ENCODE measurements around the gene ST6GALNAC3.

ST6GALNAC3 gene

GRCh38 chr1:76587212-76587611, 512.7 kb downstream of the ST6GALNAC3 start:
- Histone ChIP-seq H2AFZ (ENCODE audit: low read depth, low read length) (no peak overlapping the region), H3K27ac (ENCODE audit: low read length) (no peak overlapping the region), H3K9ac (ENCODE audit: low read length) (no peak overlapping the region), H3K4me3 (ENCODE audit: low read length) (no peak overlapping the region), H3K27me3 (ENCODE audit: low read depth, low read length) (no peaks in the 10 kb centered on the region), H3K4me1 (ENCODE audit: low read length) (peaks cover 6% of the 10 kb centered on the region; the same call in 1 of the 2 replicates), H4K20me1 (ENCODE audit: insufficient read depth, low read length) (no peaks in the 10 kb centered on the region), H3K79me2 (ENCODE audit: low read length) (no peaks in the 10 kb centered on the region), H3K36me3 (replicated peaks; ENCODE audit: low read depth, low read length) (no peaks in the 10 kb centered on the region), H3K9me3 (ENCODE audit: insufficient read depth, low read length) (no peaks in the 10 kb centered on the region), H3K4me2 (ENCODE audit: low read length) (no peak overlapping the region)
- no peak for TF ChIP-seq CTCF (IDR thresholded peaks at IDR 0.05; ENCODE audit: low read depth, low read length)
- TF ChIP-seq EZH2phosphoT487 (IDR thresholded peaks at IDR 0.05; ENCODE audit: low read depth), result no peak

GRCh38 chr1:76591461-76591860, 516.9 kb downstream of the ST6GALNAC3 start:
- no peak for TF ChIP-seq CTCF (IDR thresholded peaks at IDR 0.05; ENCODE audit: low read depth, low read length)
- TF ChIP-seq EZH2phosphoT487 (IDR thresholded peaks at IDR 0.05; ENCODE audit: low read depth), result no peak
- no peaks in the 10 kb centered on the region for H3K9me3 ChIP-seq (ENCODE audit: insufficient read depth, low read length)
- H3K4me2 ChIP-seq (ENCODE audit: low read length), result no peak overlapping the region
- no peak overlapping the region for H3K27ac ChIP-seq (ENCODE audit: low read length)
- H4K20me1 ChIP-seq (ENCODE audit: insufficient read depth, low read length), result no peaks in the 10 kb centered on the region
- H2AFZ ChIP-seq (ENCODE audit: low read depth, low read length), result no peak overlapping the region
- no peak overlapping the region for H3K4me3 ChIP-seq (ENCODE audit: low read length)
- no peaks in the 10 kb centered on the region for H3K27me3 ChIP-seq (ENCODE audit: low read depth, low read length)
- H3K36me3 ChIP-seq (replicated peaks; ENCODE audit: low read depth, low read length), result no peaks in the 10 kb centered on the region
- no peak overlapping the region for H3K9ac ChIP-seq (ENCODE audit: low read length)
- H3K79me2 ChIP-seq (ENCODE audit: low read length), result no peaks in the 10 kb centered on the region
- no peaks in the 10 kb centered on the region for H3K4me1 ChIP-seq (ENCODE audit: low read length)

GRCh38 chr1:76591963-76592362, 517.4 kb downstream of the ST6GALNAC3 start:
- Histone ChIP-seq H3K4me1 (ENCODE audit: low read length) (no peaks in the 10 kb centered on the region), H3K27me3 (ENCODE audit: low read depth, low read length) (no peaks in the 10 kb centered on the region), H3K27ac (ENCODE audit: low read length) (no peak overlapping the region), H3K4me2 (ENCODE audit: low read length) (no peak overlapping the region), H3K4me3 (ENCODE audit: low read length) (no peak overlapping the region), H3K9me3 (ENCODE audit: insufficient read depth, low read length) (no peaks in the 10 kb centered on the region), H3K36me3 (replicated peaks; ENCODE audit: low read depth, low read length) (no peaks in the 10 kb centered on the region), H3K9ac (ENCODE audit: low read length) (no peak overlapping the region), H3K79me2 (ENCODE audit: low read length) (no peaks in the 10 kb centered on the region), H2AFZ (ENCODE audit: low read depth, low read length) (no peak overlapping the region), H4K20me1 (ENCODE audit: insufficient read depth, low read length) (no peaks in the 10 kb centered on the region)
- TF ChIP-seq EZH2phosphoT487 (IDR thresholded peaks at IDR 0.05; ENCODE audit: low read depth), result no peak
- TF ChIP-seq CTCF (IDR thresholded peaks at IDR 0.05; ENCODE audit: low read depth, low read length), result no peak

- Histone ChIP-seq H3K9ac (ENCODE audit: low read length) (no peak overlapping the region), H3K9me3 (ENCODE audit: insufficient read depth, low read length) (no peaks in the 10 kb centered on the region), H3K36me3 (replicated peaks; ENCODE audit: low read depth, low read length) (no peaks in the 10 kb centered on the region), H3K4me2 (ENCODE audit: low read length) (no peak overlapping the region), H3K4me1 (ENCODE audit: low read length) (no peaks in the 10 kb centered on the region), H4K20me1 (ENCODE audit: insufficient read depth, low read length) (no peaks in the 10 kb centered on the region), H2AFZ (ENCODE audit: low read depth, low read length) (no peak overlapping the region), H3K4me3 (ENCODE audit: low read length) (no peak overlapping the region), H3K27me3 (ENCODE audit: low read depth, low read length) (no peaks in the 10 kb centered on the region), H3K27ac (ENCODE audit: low read length) (no peak overlapping the region), H3K79me2 (ENCODE audit: low read length) (no peaks in the 10 kb centered on the region)
- TF ChIP-seq EZH2phosphoT487 (IDR thresholded peaks at IDR 0.05; ENCODE audit: low read depth), result no peak
- TF ChIP-seq CTCF (IDR thresholded peaks at IDR 0.05; ENCODE audit: low read depth, low read length), result no peak
Observed at GRCh38 chr1:76593141-76593540, 518.6 kb downstream of the ST6GALNAC3 start.
